Measurements from ENCODE around the gene SCTR.

The SCTR gene

GRCh38 chr2:119472749-119473148, 51.5 kb downstream of the SCTR start:
- DNase-seq, result no peak

- DNase-seq, result no peak
These were observed 54.5 kb downstream of the SCTR start for GRCh38 chr2:119469661-119470297.

- DNase-seq, result no peak
These were observed 55.2 kb downstream of the SCTR start for GRCh38 chr2:119469131-119469530.

DNA sequence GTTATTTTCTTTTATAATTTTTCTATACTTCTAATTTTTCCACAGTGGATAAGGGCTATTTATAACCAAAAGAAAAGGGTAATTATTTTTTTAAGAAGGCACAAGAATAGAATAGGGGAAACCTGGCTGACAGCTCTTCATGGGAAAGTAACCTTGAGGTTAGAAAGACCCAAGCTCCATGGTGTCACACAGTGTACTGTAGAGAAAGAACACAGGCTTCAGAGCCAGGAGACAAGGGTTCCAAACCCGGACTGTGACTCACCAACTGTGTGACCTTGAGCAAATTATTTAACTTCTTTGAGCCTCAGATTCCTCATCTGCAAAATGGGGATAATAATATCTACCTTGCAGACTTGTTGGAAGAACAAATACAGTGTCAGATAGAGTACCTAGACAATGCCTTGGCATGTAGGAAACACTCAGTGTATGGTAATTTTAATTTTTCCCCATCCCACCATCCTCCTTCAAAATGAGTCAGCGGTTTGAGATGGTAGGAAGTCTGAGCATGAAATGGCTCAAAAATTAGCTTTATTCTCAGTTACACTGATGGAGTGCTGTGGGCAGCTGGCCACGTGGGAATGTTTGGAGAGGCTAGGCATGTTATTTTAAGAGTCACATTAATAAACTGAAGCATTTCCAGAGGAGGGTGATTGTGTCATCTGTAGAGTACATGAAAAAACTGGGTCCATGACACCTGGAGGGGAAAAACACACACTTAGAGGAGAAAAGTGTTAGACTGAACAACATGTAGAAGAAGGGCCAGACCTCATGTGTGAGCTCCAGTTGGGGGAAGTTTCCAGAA, 55.9 kb downstream of the SCTR start:
- no peak for DNase-seq

GRCh38 chr2:119466373-119466772, 57.9 kb downstream of the SCTR start:
- DNase-seq, result no peak

DNA sequence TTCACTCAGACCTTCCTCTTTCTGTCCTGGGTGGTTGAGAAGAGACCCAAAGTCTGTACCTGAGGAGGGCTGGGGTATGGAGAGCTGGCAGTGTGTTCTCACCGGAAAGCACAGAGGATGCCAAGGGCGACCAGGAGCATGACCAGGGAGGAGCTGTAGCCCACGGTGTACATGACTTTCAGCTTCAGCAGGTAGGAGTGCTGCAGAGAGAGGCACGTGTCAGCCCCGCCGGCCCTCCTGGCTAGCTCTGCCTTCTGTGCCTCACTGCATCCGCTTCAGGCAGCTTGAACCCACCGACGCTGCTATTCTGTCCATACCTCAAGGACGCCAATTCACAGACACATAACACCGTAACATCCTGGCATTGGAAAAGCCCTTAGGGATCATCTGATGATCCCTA, 58.6 kb downstream of the SCTR start:
- DNase-seq, result no peak

DNA sequence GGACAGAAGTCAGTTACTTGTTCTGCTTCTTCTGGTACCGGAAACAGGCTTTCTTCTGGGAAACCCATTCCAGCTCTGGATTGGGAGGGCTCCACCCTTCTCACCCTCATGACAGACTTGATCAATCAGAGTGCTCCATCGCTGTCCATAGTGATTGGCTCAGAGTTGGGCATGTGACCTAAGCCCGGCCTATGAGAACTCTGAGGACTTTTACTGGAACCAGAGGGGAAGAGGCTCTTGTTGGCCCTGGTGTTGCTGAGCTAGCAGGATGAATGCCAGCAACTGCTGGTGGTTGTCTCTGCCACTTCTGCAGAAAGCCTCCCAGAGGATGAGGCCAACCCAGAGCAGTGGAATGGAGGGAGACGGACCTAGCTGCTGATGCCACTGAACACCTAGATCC, 59.3 kb downstream of the SCTR start:
- no peak for DNase-seq

DNA sequence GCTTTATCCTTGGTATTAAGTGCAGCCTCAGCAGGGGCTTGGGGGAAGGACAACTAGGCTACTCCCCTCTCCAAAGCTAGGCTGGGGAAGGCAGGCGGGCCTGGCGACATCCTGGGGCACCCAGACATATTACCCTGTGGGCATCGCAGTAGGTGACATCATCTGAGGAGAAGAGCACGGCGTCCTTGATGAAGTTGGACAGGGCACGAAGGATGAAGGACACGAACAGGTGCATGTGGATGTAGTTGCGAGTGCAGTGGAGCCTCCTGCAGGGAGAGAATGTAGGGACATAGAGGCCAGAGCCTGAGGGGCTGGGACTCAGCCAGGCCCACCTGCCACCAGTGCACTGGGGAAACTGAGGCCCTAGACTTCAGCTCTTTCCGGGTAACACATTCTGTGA, 60.3 kb downstream of the SCTR start:
- DNase-seq, result no peak

DNA sequence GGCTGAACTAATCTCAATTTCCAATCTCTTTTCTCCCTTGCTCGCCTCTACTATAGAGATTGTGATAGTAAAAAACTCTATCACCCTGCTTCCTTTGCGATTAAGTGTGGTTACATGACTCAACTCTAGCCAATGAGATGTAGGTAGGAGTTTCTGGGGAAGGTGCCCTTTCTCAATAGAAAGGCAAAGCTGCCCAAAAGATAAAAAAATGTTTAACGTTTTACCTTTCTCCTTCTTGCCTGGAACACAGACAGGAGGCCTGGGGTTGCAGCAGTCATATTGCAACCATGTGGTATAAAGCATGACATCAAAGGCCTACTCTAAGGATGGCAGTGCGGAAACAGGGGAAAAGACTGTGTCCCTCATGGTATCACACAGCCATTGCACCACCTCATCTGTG, 61.1 kb downstream of the SCTR start:
- no peak for DNase-seq

DNA sequence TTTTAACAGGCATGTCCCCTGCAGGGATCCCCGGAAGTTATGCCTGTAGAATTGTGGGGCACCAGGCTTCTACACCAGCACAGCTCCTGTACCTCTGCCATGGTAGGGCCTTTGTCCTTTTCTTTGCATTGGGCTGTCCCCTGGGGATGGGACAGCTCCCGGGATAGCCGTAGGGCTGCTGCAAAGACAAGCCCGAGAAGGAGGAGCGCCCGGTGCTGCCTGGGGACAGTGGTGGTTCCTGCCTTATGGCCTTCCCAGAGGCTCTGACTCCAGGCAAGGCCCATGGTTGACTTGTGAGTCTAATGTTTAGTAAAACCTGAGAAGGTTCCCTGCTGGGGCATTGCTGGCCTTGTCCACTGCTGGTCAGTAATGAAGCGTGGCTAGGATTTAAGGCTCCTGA, 61.7 kb downstream of the SCTR start:
- no peak for DNase-seq

GRCh38 chr2:119461811-119462210, 62.5 kb downstream of the SCTR start:
- no peak for DNase-seq

DNA sequence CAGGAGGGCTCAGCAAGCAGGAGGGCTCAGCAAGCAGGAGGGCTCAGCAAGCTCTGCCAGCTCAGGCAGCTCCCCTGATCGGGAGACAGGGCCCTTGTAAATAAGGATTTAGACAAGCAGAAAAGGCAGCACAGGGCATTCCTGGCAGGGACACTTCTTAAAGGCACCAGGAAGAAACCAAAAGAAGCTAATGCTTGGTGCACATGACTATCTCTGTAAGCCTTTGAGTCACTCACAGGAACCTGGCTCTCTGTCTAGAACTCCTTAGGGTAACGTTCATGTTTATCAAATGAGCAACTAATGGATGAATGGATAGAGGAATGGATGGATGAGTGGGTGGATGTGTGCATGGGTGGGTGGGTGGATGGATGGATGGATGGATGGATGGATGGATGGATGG, 64.2 kb downstream of the SCTR start:
- DNase-seq, result no peak

DNA sequence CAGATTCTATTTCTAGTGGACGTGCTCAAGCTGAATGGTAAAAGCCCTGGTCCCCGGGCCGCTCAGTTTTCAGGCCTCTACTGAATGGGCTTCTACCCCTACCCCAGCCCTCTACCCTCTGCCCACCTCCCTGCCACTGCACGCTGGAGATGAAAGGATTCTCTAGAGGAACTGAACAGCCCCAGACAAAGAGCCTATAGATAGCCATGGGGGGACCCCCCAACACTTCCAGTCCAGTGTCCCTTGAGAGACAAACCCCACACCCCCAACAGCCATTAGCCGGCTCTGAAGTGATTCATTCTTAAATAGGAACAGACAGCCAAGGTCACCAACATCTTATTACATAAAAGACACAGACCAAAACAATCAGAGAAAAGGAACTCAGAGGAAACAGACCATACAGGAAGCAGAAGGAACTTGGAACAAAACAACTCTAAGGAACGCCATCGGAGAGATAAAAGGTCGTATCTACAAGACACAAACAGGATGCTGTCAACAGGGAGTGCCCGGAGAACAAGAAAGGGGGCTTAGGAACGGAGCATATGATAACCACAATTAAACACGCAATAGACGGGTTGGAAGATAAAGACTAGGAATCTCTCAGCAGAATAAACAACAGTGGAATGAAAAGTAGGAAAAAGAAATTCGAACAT, 69.1 kb downstream of the SCTR start:
- DNase-seq, result no peak

DNA sequence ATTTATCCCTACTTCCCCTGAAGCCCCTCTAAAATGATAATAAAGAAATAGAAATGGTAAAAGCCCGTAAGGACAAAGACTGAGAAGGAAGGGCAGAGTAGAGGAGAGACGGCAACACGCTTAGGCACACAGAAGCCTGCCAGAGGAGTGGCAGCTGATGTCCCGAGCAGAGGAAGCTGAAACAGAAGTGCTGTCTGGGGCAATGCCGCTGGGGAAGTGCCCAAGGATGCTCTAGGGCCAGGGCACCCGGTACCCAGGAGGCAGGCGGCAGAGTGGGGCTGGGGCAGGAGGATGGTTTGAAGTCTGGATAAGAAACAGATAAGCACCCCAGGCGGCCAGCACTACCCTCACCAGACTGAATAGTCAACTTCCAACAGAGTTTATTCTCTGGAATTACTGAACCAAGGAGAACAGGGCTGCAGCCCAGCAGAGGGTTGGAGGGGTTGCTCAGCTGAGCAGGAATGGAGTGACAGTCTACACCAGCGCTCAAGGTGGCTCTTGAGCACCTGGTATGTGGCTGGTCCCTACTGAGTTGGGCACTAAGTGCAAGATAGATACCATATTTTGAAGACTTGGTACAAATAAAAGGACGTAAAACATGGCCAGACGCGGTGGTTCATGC, 70.2 kb downstream of the SCTR start:
- no peak for DNase-seq

- DNase-seq, result no peak
These were observed 72.8 kb downstream of the SCTR start for GRCh38 chr2:119451336-119452050.

DNA sequence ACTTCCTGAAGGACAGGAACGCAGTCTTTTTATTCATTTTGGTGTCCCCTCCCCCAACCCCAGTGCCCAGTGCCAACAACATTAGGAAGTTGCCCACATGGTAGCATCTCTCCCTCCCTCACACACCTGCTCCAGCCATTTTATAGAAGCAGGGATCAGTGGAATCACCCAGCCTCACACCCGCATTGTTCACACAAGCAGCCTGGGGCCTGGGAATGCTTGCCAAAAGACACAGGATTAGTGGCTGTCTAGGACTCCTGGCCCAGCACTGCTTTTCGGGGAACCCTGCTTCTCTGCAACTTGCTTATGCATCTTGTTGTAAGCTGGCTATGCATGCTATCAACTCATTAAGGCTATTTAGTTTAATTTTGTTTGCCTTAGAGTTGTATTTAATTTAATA, 74.8 kb downstream of the SCTR start:
- no peak for DNase-seq

GRCh38 chr2:119448427-119449141, 75.7 kb downstream of the SCTR start:
- no peak for DNase-seq

GRCh38 chr2:119446037-119446436, 78.2 kb downstream of the SCTR start:
- no peak for DNase-seq

- no peak for DNase-seq
These were observed 81.4 kb downstream of the SCTR start for GRCh38 chr2:119442850-119443249.

GRCh38 chr2:119442226-119442619, 82.1 kb downstream of the SCTR start:
- no peak for DNase-seq

GRCh38 chr2:119441376-119442225, 82.7 kb downstream of the SCTR start:
- no peak for DNase-seq
